ENCODE data around the gene GPR12.

The GPR12 gene

DNA sequence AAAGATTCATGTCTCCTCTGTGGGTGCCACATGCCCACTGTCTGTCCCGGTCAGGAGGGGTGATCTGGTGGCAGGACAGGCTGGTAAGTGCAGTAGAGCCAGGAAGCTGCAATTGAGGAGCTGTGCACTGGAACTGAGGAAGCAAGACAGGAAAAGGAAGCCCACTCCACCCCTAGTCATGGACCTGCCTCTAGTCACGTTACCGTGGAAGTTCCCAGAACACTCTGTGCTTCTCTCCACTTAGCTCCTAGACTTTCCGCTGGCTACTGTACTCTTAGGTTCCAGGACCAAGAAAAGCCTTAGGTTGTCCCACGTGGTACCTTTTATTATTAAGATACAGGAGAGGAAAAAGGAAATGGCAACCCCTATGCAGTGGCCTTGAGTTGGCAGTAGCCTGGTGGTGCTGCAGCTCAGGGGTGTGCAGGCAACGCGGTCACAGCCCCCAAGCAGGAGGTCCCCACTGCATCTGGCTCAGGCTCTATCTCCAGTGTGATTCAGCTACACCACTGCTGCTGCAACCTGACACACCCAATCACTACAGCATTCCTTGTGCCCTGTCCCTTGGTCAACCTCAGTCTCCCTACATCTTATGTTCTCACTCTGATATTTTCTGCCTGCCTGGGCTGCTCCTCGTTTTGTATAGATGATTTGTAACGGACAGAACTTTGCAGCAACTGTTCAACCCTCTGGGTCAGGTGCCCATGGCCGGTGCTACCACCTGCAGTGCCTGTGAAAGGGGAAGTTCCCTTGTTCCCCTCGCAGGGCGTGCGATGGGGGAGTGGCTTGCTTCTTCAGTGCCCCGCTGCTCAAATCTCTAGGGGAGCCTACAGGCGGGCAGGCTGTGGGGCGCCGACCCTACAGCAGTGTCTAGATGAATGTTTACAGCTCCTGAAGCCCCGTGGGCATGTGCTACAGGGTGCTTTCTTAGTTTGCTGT is 24.4 kb upstream of the GPR12 start:
- no peaks in the 10 kb centered on the region for H3K9me2 ChIP-seq (ENCODE audit: low read depth, low read length)
- H3K9me3 ChIP-seq (ENCODE audit: low read length), result no peaks in the 10 kb centered on the region
- TF ChIP-seq CTCF (IDR thresholded peaks at IDR 0.05; ENCODE audit: low read length), result no peak
- TF ChIP-seq EZH2 (IDR thresholded peaks at IDR 0.05; ENCODE audit: borderline replicate concordance, low read length), result no peak
- peak overlapping the region; percentile 79 for H3K4me2 ChIP-seq (ENCODE audit: low read length)
- peak overlapping the region; percentile 25; the same call in 1 of the 2 replicates for H2AFZ ChIP-seq (ENCODE audit: low read length)
- H3K9ac ChIP-seq (ENCODE audit: low read length), result peak overlapping the region; percentile 43; the same call in 1 of the 2 replicates
- peak overlapping the region; percentile 81 for H3K27ac ChIP-seq (ENCODE audit: low read depth, low read length, poor library complexity, severe bottlenecking)
- H3F3A ChIP-seq (ENCODE audit: insufficient read depth, low read length), result no peaks in the 10 kb centered on the region
- H3K4me1 ChIP-seq (ENCODE audit: insufficient read depth, low read length, severe bottlenecking), result peaks cover 23% of the 10 kb centered on the region
- H3K36me3 ChIP-seq (ENCODE audit: insufficient read depth, low read length), result no peaks in the 10 kb centered on the region
- peak overlapping the region; percentile 56 for H3K4me3 ChIP-seq (ENCODE audit: low read depth, low read length, poor library complexity, severe bottlenecking)
- no peaks in the 10 kb centered on the region for H4K20me1 ChIP-seq (ENCODE audit: insufficient read depth, low read length)
- H3K79me2 ChIP-seq (ENCODE audit: insufficient read depth, low read length), result no peaks in the 10 kb centered on the region
- no peaks in the 10 kb centered on the region for H3K27me3 ChIP-seq (ENCODE audit: insufficient read depth, low read length)

DNA sequence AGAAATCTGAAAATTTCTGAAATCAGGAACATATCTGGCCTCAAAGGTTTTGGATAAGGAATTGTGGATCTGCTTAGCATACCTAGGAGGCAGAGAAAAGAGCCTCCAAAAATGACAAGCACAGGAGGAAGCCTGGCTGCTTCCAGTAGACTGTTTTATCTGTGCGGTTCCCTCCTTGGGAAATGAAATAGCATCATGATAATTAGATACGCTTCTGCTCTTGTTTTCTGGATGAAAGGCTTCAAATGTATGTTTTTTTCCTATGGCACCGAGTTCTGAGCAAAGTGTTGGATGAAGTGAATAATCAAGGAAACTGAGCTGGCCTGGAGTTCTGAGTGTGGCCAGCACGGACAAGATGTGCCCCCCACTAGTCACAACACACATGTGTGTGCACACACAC is 19.8 kb upstream of the GPR12 start:
- H3K4me3 ChIP-seq (ENCODE audit: low read depth, low read length, poor library complexity, severe bottlenecking), result no peak overlapping the region
- no peak overlapping the region for H3K9ac ChIP-seq (ENCODE audit: low read length)
- H3F3A ChIP-seq (ENCODE audit: insufficient read depth, low read length), result no peaks in the 10 kb centered on the region
- no peaks in the 10 kb centered on the region for H3K36me3 ChIP-seq (ENCODE audit: insufficient read depth, low read length)
- TF ChIP-seq EZH2 (IDR thresholded peaks at IDR 0.05; ENCODE audit: borderline replicate concordance, low read length), result no peak
- TF ChIP-seq CTCF (IDR thresholded peaks at IDR 0.05; ENCODE audit: low read length), result no peak
- no peak overlapping the region for H3K4me2 ChIP-seq (ENCODE audit: low read length)
- H3K27me3 ChIP-seq (ENCODE audit: insufficient read depth, low read length), result no peaks in the 10 kb centered on the region
- H3K79me2 ChIP-seq (ENCODE audit: insufficient read depth, low read length), result no peaks in the 10 kb centered on the region
- H3K9me2 ChIP-seq (ENCODE audit: low read depth, low read length), result no peaks in the 10 kb centered on the region
- H3K27ac ChIP-seq (ENCODE audit: low read depth, low read length, poor library complexity, severe bottlenecking), result no peak overlapping the region
- H3K9me3 ChIP-seq (ENCODE audit: low read length), result no peaks in the 10 kb centered on the region
- peaks cover 13% of the 10 kb centered on the region for H3K4me1 ChIP-seq (ENCODE audit: insufficient read depth, low read length, severe bottlenecking)
- H4K20me1 ChIP-seq (ENCODE audit: insufficient read depth, low read length), result no peaks in the 10 kb centered on the region
- no peak overlapping the region for H2AFZ ChIP-seq (ENCODE audit: low read length)

GRCh38 chr13:26779321-26779720 is 18.7 kb upstream of the GPR12 start:
- Histone ChIP-seq H3K4me2 (ENCODE audit: low read length) (no peak overlapping the region), H3K9me3 (ENCODE audit: low read length) (no peaks in the 10 kb centered on the region), H3K9me2 (ENCODE audit: low read depth, low read length) (no peaks in the 10 kb centered on the region), H3K4me3 (ENCODE audit: low read depth, low read length, poor library complexity, severe bottlenecking) (no peak overlapping the region), H3K9ac (ENCODE audit: low read length) (no peak overlapping the region), H3K27ac (ENCODE audit: low read depth, low read length, poor library complexity, severe bottlenecking) (no peak overlapping the region), H3K27me3 (ENCODE audit: insufficient read depth, low read length) (no peaks in the 10 kb centered on the region), H3F3A (ENCODE audit: insufficient read depth, low read length) (no peaks in the 10 kb centered on the region), H3K36me3 (ENCODE audit: insufficient read depth, low read length) (no peaks in the 10 kb centered on the region), H3K4me1 (ENCODE audit: insufficient read depth, low read length, severe bottlenecking) (peaks cover 2% of the 10 kb centered on the region), H4K20me1 (ENCODE audit: insufficient read depth, low read length) (no peaks in the 10 kb centered on the region), H3K79me2 (ENCODE audit: insufficient read depth, low read length) (no peaks in the 10 kb centered on the region), H2AFZ (ENCODE audit: low read length) (no peak overlapping the region)
- TF ChIP-seq EZH2 (IDR thresholded peaks at IDR 0.05; ENCODE audit: borderline replicate concordance, low read length) (no peak), CTCF (IDR thresholded peaks at IDR 0.05; ENCODE audit: low read length) (no peak)

Measured in OCI-LY1 (cell line).